GM19351 (cell line): ENCODE data around the gene RYR2.
"Not testable (repeated sequence)": the region's sequence is repeated elsewhere in the genome, so short reads cannot be mapped to it uniquely, and the experiment has no call there.

Experiments
- ATAC-seq: cut with Tn5 transposase; IDR thresholded peaks from one replicate; pipeline ENCODE4 v1.9.1; 2021; ENCODE audit warnings: mild to moderate bottlenecking, moderate library complexity; ENCODE audit not compliant: unreplicated experiment

The RYR2 gene

DNA sequence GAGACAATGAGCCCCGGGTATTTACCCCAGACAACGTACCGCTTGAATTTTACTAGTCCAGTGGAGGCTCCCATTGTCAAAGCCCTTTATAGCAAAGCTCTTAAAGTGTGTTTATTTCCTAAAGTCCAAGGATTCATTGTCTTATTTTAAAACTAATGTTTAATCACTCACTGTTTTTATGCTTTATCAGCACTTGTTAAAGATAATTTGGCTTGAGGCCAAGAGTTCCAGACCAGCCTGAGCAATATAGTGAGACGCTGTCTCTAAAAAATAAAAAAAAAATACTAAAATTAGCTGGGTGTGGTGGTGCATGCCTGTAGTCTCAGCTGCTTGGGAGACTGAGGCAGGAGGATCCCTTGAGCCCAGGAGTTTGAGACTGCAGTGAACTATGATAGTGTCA lies 202.8 kb downstream of the RYR2 start:
- ATAC-seq: no peak

GRCh38 chr1:237247442-237247841 lies 205.5 kb downstream of the RYR2 start:
- no peak for ATAC-seq

DNA sequence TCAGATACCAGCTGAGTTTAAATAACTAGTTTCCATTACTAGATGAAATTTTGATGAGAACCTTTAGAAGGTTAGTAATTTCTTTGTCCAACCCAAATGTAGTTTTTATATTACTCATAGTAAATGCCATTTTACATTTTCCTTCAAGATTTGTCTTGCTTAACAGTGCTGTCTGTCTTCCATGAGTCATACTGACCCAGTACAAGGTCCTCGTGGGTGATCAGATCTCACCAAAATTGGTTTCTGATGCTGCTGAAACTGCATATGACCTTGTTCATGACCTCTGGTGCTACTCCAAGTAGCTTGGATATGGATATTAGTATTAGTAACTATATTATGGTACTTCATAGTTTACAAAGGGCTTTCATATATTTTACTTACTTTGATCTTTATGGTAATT lies 207.1 kb downstream of the RYR2 start:
- no peak for ATAC-seq

GRCh38 chr1:237250055-237250454 lies 208.1 kb downstream of the RYR2 start:
- no peak for ATAC-seq

GRCh38 chr1:237255071-237255470 lies 213.1 kb downstream of the RYR2 start:
- ATAC-seq: no peak

GRCh38 chr1:237258871-237259270 lies 216.9 kb downstream of the RYR2 start:
- no peak for ATAC-seq

DNA sequence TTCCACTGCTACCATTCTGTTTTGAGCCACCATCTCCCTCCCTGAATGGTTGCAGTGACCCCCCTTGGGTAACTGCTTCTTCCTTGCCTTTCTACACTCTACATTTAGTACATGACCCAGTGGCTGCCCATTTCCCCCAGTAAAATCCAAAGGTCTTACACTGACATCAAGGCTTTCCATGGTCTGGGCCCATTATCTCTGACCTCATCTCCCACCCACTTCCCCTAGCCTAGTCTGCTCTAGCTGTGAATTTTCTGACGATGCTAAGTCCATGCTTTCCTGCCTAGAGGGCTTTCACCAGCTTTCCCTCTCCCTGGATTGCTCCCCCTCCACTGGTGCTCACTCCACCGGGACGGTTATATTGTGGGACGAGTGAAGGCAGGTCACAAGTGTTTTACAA lies 219.2 kb downstream of the RYR2 start:
- no peak for ATAC-seq

DNA sequence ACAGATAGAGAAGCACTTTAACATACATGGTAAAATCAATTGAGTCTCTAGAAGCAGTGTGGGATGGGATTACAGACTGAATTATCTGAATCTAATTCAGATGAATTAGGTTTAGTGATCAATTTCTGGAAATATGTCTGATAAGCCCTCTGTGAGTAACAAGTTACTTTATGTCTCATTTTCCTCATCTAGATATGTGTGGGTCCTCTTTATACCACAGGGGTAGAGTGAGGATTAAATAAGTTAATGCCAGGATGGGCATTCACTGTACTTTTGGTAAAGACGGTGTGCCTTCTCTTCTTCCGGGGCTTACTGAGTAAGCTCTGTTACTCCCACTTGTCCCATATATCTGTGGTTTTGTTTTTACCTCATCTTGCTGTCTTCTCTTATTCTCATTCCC lies 225.8 kb downstream of the RYR2 start:
- ATAC-seq: no peak

GRCh38 chr1:237269938-237270337 lies 228.0 kb downstream of the RYR2 start:
- ATAC-seq: peak; percentile 88

GRCh38 chr1:237270353-237270752 lies 228.4 kb downstream of the RYR2 start:
- no peak for ATAC-seq

GRCh38 chr1:237277994-237278393 lies 236.0 kb downstream of the RYR2 start:
- not testable (repeated sequence) for ATAC-seq

GRCh38 chr1:237279629-237280028 lies 237.6 kb downstream of the RYR2 start:
- ATAC-seq: no peak

GRCh38 chr1:237281481-237281880 lies 239.5 kb downstream of the RYR2 start:
- no peak for ATAC-seq

- no peak for ATAC-seq
Measured at GRCh38 chr1:237282208-237282783, 240.3 kb downstream of the RYR2 start.

GRCh38 chr1:237287876-237288521 lies 246.0 kb downstream of the RYR2 start:
- no peak for ATAC-seq

DNA sequence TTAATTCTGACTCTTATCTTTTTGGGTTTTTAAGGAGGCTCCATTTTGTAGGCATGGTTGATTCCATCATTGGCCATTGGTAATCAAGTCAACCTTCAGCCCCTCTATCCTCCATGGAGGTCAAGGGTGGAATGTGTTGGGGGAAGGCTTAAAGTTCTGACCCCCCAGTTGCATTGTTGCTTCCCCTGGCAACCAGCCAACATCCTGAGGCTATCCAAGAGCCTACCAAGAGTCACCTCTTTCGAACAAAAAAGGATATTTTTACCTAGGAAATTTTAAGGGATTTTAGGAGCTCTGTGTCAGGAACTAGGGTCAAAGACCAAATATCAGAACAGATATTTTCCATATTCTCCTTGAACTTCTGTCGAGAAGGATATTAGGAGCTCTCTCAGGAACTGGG lies 251.8 kb downstream of the RYR2 start:
- no peak for ATAC-seq

DNA sequence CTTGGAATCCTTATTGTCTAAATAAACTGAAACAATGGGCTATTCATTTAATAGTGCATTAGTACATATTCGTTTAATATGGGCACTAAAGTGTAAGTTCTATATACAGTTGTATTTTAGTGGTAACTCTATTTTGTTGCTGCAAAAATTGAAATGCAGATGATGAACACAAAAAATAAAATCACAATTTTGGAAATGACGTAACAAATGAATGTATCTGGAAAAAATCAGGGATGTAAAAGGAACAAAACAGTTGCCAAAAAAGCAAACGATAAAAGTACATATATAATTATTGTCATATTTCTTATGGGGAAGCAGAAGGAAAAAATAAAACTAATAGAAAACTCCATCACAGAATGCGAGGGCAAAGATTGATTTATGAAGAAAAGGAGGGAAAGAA lies 254.9 kb downstream of the RYR2 start:
- ATAC-seq: no peak

GRCh38 chr1:237300642-237301041 lies 258.7 kb downstream of the RYR2 start:
- no peak for ATAC-seq

GRCh38 chr1:237303929-237304328 lies 261.9 kb downstream of the RYR2 start:
- ATAC-seq: no peak

DNA sequence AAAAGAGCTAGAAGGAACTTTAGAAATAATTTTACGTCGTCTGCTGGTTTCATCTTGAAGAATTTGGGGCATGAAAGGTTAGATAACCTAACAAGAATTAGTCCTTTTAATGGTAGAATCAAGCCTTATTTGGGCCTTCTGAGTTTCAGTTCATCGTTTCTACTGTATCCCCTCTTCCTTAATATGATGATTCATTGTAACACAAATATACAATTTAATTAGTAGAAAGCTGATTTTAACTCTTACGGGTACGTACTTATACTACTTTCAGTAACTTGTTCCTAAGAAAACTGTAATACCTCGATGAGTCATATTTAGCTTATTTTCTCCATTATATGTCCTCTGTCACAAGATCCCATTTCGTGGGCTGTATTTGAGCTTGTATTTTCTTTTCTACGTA lies 264.7 kb downstream of the RYR2 start:
- ATAC-seq: no peak

- no peak for ATAC-seq
Measured at GRCh38 chr1:237309595-237310118, 267.7 kb downstream of the RYR2 start.

- ATAC-seq: no peak
Measured at GRCh38 chr1:237316352-237316751, 274.4 kb downstream of the RYR2 start.

GRCh38 chr1:237318748-237319147 lies 276.8 kb downstream of the RYR2 start:
- ATAC-seq: no peak
